ENCODE data around the gene NCAPG2. TPM values are rescaled to one million over a fixed set of nuclear protein-coding genes. Genes with fewer than 3 reads are reported as not detected.

NCAPG2 gene
- total RNA-seq, 2 donors from 2014 or later = 0.66 to 8.8 TPM

DNA sequence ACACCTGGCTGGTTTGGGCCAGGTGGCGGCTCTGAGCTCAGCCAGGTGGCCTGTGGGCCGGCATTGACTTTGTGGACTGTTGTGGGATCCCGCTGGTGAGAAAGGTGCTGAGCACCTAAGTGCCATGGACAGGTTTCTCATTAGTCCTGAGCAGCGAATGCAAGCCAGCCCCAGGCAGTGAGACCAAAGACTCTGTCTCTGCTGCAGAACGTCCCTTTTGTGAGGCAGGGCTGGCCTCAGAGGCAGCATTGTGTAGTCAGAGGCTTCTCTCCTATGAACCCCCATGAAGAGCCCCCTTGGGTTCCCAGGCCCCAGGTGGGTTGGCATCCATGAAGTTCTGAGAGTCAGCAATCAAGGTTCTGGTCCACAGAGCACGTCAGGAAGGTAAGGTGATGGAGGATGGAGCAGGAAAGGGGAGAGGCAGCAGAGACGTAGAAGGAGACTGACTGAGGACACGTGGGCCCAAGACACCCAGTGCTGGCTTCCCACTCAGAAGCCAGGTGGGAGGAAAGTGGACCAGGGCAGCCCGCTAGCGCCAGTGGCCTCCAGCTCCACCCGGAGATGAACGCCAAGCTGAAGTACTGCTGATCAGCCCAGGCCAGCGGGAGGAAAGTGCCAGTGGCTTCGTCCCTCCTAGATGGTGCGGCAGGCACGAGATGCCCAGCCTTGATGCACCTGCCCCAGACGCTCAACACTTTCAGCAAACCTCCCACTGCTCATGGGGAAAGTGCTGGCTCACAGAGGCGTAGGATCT, 97.8 kb downstream of the NCAPG2 start:
- WGBS, 2 donors = 93% methylated on average over 14 to 18 of the region's 18 CpGs

DNA sequence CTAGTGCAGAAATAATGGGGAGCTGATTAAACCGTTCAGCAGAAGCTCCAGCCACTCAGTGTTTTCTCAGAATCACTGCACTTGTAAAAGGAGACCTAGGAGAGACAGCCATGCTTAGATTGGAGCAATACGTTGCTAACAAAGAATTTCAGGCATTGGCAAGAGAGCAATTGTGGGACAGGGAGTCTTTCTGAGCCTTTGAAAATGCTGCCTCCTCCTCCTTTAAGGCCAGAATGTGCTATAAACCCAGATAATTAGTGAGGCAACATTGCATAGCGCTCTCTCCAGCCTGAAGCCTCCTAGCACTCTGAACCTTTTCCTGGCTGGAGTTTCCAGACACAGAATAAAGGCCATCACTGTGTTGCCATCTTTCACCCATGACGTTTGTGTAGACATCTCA, 98.5 kb downstream of the NCAPG2 start:
- no peaks in the 10 kb centered on the region for H3K9me3 ChIP-seq
- ATAC-seq (no peak), DNase-seq (no peak)
- WGBS, 2 donors = 84 to 88% methylated on average over 3 to 4 of the region's 4 CpGs
- TF ChIP-seq, protein P1, sequence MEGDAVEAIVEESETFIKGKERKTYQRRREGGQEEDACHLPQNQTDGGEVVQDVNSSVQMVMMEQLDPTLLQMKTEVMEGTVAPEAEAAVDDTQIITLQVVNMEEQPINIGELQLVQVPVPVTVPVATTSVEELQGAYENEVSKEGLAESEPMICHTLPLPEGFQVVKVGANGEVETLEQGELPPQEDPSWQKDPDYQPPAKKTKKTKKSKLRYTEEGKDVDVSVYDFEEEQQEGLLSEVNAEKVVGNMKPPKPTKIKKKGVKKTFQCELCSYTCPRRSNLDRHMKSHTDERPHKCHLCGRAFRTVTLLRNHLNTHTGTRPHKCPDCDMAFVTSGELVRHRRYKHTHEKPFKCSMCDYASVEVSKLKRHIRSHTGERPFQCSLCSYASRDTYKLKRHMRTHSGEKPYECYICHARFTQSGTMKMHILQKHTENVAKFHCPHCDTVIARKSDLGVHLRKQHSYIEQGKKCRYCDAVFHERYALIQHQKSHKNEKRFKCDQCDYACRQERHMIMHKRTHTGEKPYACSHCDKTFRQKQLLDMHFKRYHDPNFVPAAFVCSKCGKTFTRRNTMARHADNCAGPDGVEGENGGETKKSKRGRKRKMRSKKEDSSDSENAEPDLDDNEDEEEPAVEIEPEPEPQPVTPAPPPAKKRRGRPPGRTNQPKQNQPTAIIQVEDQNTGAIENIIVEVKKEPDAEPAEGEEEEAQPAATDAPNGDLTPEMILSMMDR (IDR thresholded peaks at IDR 0.05) = no peak
- no peak for TF ChIP-seq POLR2A (IDR thresholded peaks at IDR 0.05)
- H3K36me3 ChIP-seq (replicated peaks in 1 of 2; ENCODE audit: insufficient read depth in 1 of 2, low read depth in 2 of 2) = no peaks in the 10 kb centered on the region
- H3K27ac ChIP-seq = no peak overlapping the region
- intact Hi-C loops (cut with DNase I) = no loop called here
- no peaks in the 10 kb centered on the region for H3K27me3 ChIP-seq
- H3K4me1 ChIP-seq = no peaks in the 10 kb centered on the region
- H3K4me3 ChIP-seq = no peak overlapping the region

More for the DNA sequence above, 97.8 kb downstream of the NCAPG2 start:
- no peak overlapping the region for H3K27ac ChIP-seq
- TF ChIP-seq, protein P1 (IDR thresholded peaks at IDR 0.05) = no peak
- TF ChIP-seq POLR2A (IDR thresholded peaks at IDR 0.05) = no peak
- no peak overlapping the region for H3K4me3 ChIP-seq
- intact Hi-C loops (cut with DNase I) = no loop called here
- H3K4me1 ChIP-seq = no peaks in the 10 kb centered on the region
- no peak for ATAC-seq
- H3K9me3 ChIP-seq = no peaks in the 10 kb centered on the region
- no peak for DNase-seq
- H3K27me3 ChIP-seq = no peaks in the 10 kb centered on the region
- H3K36me3 ChIP-seq (replicated peaks in 1 of 2; ENCODE audit: insufficient read depth in 1 of 2, low read depth in 2 of 2) = no peaks in the 10 kb centered on the region

DNA sequence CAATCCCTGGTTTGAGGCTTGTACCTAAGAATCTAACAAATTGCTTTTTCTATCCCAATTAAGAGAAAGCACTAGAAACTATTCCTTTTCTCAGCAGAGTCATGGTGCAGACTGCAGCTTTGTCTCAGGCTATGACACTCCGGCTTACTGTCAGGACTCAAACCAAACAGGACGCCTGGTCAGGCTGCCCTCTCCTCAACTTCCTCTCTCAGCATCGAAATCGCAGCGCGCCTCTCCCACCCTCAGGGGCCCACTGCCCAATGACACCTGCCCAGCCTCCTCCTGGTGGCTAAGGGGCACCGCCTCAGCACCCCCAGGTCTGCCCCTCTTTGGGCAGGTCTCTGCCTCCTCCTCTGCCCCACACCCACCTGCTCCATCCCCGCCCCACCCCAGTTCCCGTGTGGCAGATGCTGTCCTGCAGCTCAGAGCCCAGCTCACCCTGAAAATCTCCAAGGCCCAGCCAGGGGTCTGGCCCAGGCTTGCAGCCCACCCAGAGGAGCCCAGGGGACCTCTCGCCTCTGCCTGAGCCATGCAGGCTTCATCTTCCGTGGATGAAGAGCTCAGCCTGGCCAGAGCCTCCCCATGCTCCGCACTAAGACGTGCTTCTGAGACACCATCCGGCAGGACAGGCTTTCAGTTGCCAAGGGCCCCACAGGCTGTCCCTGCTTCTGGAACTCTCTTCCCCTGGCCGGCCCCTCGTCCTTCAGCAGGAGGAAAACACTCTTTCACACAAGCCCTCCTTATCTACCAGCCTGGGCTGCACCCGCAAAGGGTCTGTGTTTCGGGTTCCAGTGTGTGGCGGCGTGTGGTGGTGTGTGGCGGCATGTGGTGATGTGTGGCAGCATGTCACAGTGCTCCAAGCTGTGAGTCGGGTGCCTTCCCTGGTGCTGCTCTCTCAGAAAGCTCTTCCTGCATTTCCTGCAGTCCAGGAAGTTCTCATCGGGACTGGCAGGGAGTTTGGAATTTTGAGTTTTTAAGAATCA, 100.5 kb downstream of the NCAPG2 start:
- no peak overlapping the region for H3K27ac ChIP-seq
- ATAC-seq (no peak), DNase-seq (no peak)
- H3K4me1 ChIP-seq = no peaks in the 10 kb centered on the region
- no peaks in the 10 kb centered on the region for H3K36me3 ChIP-seq (replicated peaks in 1 of 2; ENCODE audit: insufficient read depth in 1 of 2, low read depth in 2 of 2)
- no peaks in the 10 kb centered on the region for H3K27me3 ChIP-seq
- no peaks in the 10 kb centered on the region for H3K9me3 ChIP-seq
- TF ChIP-seq POLR2A (IDR thresholded peaks at IDR 0.05) = no peak
- TF ChIP-seq, protein P1 (IDR thresholded peaks at IDR 0.05) = no peak
- 90 to 93% methylated on average over 16 to 22 of the region's 23 CpGs for WGBS, 2 donors
- no peak overlapping the region for H3K4me3 ChIP-seq
- intact Hi-C loops (cut with DNase I) = no loop called here

DNA sequence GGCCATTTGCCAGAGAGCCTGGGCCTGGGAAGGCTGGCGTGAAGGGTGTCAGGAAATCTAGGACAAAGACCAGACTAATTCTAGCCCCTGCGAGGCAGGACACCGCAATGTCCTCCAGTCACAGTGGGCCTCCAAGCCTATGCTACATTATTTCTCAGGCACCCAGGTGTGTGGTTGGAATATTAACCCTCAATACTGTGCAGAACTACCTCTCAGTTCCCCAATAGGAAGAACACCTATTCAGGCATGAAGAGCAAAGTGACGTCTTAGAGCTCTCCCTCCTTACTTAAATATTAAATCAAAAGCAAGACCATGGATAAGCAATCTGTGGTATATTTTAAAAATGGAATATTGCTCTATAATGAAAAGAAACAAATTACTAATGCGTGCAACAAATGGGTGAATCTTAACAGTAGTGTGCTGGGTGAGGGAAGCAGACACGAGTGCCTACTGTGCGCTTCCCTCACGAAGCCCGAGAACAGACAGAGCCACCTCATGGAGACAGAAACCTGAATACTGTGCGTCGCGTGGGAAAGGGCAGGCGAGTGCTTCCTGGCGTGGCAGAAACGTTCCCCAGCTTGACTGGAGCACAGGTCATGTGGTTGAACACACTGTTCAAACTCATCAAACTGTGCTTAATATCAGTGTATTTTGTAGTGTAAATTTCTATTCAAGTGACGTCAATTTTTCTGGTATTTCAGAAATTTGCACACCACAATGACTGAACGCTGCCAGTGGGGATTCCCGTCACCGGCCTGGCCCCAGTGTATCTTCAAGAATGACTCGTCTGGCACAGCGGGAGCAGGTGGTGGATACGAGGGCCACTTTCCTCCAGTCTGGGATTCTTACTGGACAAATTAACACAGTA, 101.5 kb downstream of the NCAPG2 start:
- TF ChIP-seq POLR2A (IDR thresholded peaks at IDR 0.05) = no peak
- intact Hi-C loops (cut with DNase I) = no loop called here
- 89% methylated on average over 22 of the region's 22 CpGs for WGBS, 2 donors
- DNase-seq (no peak), ATAC-seq (no peak)
- Histone ChIP-seq H3K9me3 (no peaks in the 10 kb centered on the region), H3K4me3 (no peak overlapping the region), H3K36me3 (replicated peaks in 1 of 2; ENCODE audit: insufficient read depth in 1 of 2, low read depth in 2 of 2) (no peaks in the 10 kb centered on the region), H3K27me3 (no peaks in the 10 kb centered on the region), H3K4me1 (no peaks in the 10 kb centered on the region), H3K27ac (no peak overlapping the region)

All from body of pancreas (tissue), 4 donors.